Measurements from ENCODE around the gene MRM3. TPM values are rescaled to one million over a fixed set of nuclear protein-coding genes. Genes with fewer than 3 reads are reported as not detected.

The MRM3 gene
- total RNA-seq, 1 donor from 2014 or later, result 7.2 TPM

- H3K4me1 Mint-ChIP-seq (ENCODE audit: low read depth), result peaks cover 15% of the 10 kb centered on the region
- DNase-seq (ENCODE audit: low spot score), result no peak
- peak overlapping the region; percentile 85 for H3K27ac Mint-ChIP-seq (ENCODE audit: unreplicated experiment)
- no peak for TF ChIP-seq CTCF (IDR thresholded peaks at IDR 0.05)
- no peaks in the 10 kb centered on the region for H3K27me3 Mint-ChIP-seq (ENCODE audit: low read depth)
- H3K9me3 Mint-ChIP-seq (ENCODE audit: low read depth), result no peaks in the 10 kb centered on the region
- H3K36me3 Mint-ChIP-seq (ENCODE audit: low read depth), result peaks cover 19% of the 10 kb centered on the region
- H3K4me3 Mint-ChIP-seq (ENCODE audit: unreplicated experiment), result peak overlapping the region; percentile 51
Observed at GRCh38 chr17:795276-795675, 13.1 kb downstream of the MRM3 start.

GRCh38 chr17:795721-796120 is 13.6 kb downstream of the MRM3 start:
- DNase-seq (ENCODE audit: low spot score), result no peak
- Mint-ChIP-seq H3K36me3 (ENCODE audit: low read depth) (peaks cover 19% of the 10 kb centered on the region), H3K27ac (ENCODE audit: unreplicated experiment) (no peak overlapping the region), H3K27me3 (ENCODE audit: low read depth) (no peaks in the 10 kb centered on the region), H3K9me3 (ENCODE audit: low read depth) (no peaks in the 10 kb centered on the region), H3K4me1 (ENCODE audit: low read depth) (peaks cover 15% of the 10 kb centered on the region), H3K4me3 (ENCODE audit: unreplicated experiment) (no peak overlapping the region)
- no peak for TF ChIP-seq CTCF (IDR thresholded peaks at IDR 0.05)

- H3K4me3 Mint-ChIP-seq (ENCODE audit: unreplicated experiment), result no peak overlapping the region
- H3K9me3 Mint-ChIP-seq (ENCODE audit: low read depth), result no peaks in the 10 kb centered on the region
- peak; percentile 87 for DNase-seq (ENCODE audit: low spot score)
- TF ChIP-seq CTCF (IDR thresholded peaks at IDR 0.05), result no peak
- H3K4me1 Mint-ChIP-seq (ENCODE audit: low read depth), result peaks cover 17% of the 10 kb centered on the region
- H3K36me3 Mint-ChIP-seq (ENCODE audit: low read depth), result peaks cover 17% of the 10 kb centered on the region
- H3K27me3 Mint-ChIP-seq (ENCODE audit: low read depth), result no peaks in the 10 kb centered on the region
- no peak overlapping the region for H3K27ac Mint-ChIP-seq (ENCODE audit: unreplicated experiment)
Observed at GRCh38 chr17:796609-797008, 14.5 kb downstream of the MRM3 start.

GRCh38 chr17:797236-797840 is 15.2 kb downstream of the MRM3 start:
- H3K4me1 Mint-ChIP-seq (ENCODE audit: low read depth), result peaks cover 24% of the 10 kb centered on the region
- no peak overlapping the region for H3K4me3 Mint-ChIP-seq (ENCODE audit: unreplicated experiment)
- H3K27me3 Mint-ChIP-seq (ENCODE audit: low read depth), result no peaks in the 10 kb centered on the region
- DNase-seq (ENCODE audit: low spot score), result peak; percentile 60
- TF ChIP-seq CTCF (IDR thresholded peaks at IDR 0.05), result no peak
- H3K36me3 Mint-ChIP-seq (ENCODE audit: low read depth), result peaks cover 18% of the 10 kb centered on the region
- no peaks in the 10 kb centered on the region for H3K9me3 Mint-ChIP-seq (ENCODE audit: low read depth)
- no peak overlapping the region for H3K27ac Mint-ChIP-seq (ENCODE audit: unreplicated experiment)

- H3K9me3 Mint-ChIP-seq (ENCODE audit: low read depth), result no peaks in the 10 kb centered on the region
- no peak overlapping the region for H3K27ac Mint-ChIP-seq (ENCODE audit: unreplicated experiment)
- DNase-seq (ENCODE audit: low spot score), result no peak
- no peak for TF ChIP-seq CTCF (IDR thresholded peaks at IDR 0.05)
- H3K4me1 Mint-ChIP-seq (ENCODE audit: low read depth), result peaks cover 24% of the 10 kb centered on the region
- no peak overlapping the region for H3K4me3 Mint-ChIP-seq (ENCODE audit: unreplicated experiment)
- no peaks in the 10 kb centered on the region for H3K27me3 Mint-ChIP-seq (ENCODE audit: low read depth)
- H3K36me3 Mint-ChIP-seq (ENCODE audit: low read depth), result peaks cover 18% of the 10 kb centered on the region
Observed at GRCh38 chr17:798246-798645, 16.1 kb downstream of the MRM3 start.

Measured in chondrocyte (in vitro differentiated cells).